GM19452 (cell line): ENCODE data around the gene ANKRD30BL.
"Not testable (repeated sequence)": the region's sequence is repeated elsewhere in the genome, so short reads cannot be mapped to it uniquely, and the experiment has no call there.

Experiments
- ATAC-seq: cut with Tn5 transposase; IDR thresholded peaks from one replicate; pipeline ENCODE4 v1.9.1; 2021; ENCODE audit not compliant: unreplicated experiment

Gene ANKRD30BL

GRCh38 chr2:132161161-132162124, at the start of gene ANKRD30BL:
TSS of gene ANKRD30BL (minus strand) at chr2:132161952. CDS start at chr2:132161705, 247 bp downstream.
- not testable (repeated sequence) for ATAC-seq

- ATAC-seq = not testable (repeated sequence)
Measured at GRCh38 chr2:132202866-132203265, 41.1 kb upstream of the ANKRD30BL start.

GRCh38 chr2:132192854-132193253, 31.1 kb upstream of the ANKRD30BL start:
- not testable (repeated sequence) for ATAC-seq

- ATAC-seq = not testable (repeated sequence)
Measured at GRCh38 chr2:132167100-132167499, 5.3 kb upstream of the ANKRD30BL start.

GRCh38 chr2:132162125-132162660, 441 bp upstream of the ANKRD30BL start:
- ATAC-seq = not testable (repeated sequence)

- not testable (repeated sequence) for ATAC-seq
Measured at GRCh38 chr2:132146774-132147173, 15.0 kb downstream of the ANKRD30BL start.
